GM18858 (cell line): ENCODE measurements around the gene TMEM270.
"Not testable (repeated sequence)": the region's sequence is repeated elsewhere in the genome, so short reads cannot be mapped to it uniquely, and the experiment has no call there.

Experiments
- ATAC-seq: cut with Tn5 transposase; IDR thresholded peaks from one replicate; pipeline ENCODE4 v1.9.1; 2021; ENCODE audit not compliant: unreplicated experiment

Gene TMEM270

DNA sequence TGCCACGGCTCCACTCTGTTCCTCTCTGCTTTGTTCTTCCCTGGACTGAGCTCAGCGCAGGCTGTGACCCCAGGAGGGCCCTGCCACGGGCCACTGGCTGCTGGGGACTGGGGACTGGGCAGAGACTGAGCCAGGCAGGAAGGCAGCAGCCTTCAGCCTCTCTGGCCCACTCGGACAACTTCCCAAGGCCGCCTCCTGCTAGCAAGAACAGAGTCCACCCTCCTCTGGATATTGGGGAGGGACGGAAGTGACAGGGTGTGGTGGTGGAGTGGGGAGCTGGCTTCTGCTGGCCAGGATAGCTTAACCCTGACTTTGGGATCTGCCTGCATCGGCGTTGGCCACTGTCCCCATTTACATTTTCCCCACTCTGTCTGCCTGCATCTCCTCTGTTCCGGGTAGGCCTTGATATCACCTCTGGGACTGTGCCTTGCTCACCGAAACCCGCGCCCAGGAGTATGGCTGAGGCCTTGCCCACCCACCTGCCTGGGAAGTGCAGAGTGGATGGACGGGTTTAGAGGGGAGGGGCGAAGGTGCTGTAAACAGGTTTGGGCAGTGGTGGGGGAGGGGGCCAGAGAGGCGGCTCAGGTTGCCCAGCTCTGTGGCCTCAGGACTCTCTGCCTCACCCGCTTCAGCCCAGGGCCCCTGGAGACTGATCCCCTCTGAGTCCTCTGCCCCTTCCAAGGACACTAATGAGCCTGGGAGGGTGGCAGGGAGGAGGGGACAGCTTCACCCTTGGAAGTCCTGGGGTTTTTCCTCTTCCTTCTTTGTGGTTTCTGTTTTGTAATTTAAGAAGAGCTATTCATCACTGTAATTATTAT, 28.9 kb upstream of the TMEM270 start:
- ATAC-seq: no peak

DNA sequence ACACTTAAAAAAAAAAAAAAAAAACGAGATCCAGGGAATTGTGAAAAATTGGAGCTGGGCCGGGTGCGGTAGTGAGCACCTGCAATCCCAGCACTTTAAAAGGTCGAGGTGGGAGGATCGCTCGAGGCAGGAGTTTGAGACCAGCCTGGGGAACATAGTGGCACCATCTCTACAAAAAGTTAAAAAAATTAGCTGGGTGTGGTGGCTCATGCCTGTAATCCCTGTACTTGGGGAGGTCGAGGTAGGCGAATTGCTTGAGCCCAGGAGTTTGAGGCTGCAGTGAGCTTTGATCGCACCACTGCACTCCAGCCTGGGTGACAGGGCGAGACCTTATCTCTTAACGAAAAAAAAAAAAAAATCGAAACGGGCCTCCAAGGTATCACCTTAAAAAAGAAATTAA, 28.2 kb upstream of the TMEM270 start:
- no peak for ATAC-seq

DNA sequence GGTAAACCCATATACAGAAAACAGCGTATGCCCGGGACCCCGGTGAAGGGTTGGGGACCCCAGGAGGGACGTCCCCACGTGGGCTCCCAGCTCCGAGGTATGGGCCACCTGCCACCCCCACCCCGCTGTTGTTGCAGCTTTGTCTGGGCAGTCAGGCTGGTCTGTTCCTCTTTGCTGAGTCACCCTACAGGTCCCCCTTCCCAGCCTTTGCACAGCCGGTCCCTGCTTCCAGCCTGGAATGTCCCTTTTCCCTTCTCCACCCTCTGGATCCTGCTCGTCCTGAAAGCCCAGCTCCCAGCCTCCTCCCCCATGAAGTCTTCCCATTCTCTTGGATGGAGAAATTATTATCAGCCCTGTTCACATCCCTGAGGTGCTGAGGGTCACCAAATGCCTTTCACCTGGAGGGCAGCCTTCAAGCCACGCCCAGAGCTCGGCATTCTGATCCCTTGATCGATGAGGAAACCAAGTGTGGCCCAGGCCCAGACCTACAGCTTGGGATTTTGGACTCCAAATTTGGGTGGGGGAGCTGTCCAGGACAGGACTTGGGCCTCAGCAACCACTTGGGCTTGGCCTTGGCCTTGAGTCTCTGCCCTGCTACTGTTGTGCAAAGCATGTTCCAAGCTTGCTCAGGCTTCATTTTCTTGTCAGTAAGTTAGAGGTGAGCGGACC, 27.6 kb upstream of the TMEM270 start:
- no peak for ATAC-seq

DNA sequence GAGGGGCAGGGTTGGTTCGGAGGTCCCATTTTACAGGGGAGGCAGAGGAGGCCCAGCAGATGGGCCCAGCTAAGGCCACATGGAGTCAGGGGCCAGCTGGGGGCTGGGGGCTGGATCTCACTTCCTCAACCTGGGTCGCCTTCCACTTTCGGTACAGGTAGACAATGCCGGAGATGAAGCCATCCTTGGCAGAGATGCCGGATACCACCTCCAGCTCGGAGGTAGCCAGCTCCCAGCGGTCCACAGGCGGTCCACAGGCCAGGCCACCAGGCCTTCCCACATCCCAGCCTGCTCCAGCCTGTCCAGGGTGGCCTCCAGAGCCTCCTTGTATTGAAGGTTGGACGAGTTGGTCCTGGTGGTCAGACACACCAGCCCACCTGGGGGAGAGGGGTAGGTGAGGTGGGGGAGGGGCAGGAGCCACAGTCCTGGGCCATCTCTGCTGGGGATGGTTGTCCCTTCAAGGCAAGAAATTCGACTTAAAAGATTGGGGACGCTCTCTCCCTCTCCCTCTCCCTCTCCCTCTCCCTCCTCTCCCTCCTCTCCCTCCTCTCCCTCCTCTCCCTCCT, 26.2 kb upstream of the TMEM270 start:
- ATAC-seq: no peak

DNA sequence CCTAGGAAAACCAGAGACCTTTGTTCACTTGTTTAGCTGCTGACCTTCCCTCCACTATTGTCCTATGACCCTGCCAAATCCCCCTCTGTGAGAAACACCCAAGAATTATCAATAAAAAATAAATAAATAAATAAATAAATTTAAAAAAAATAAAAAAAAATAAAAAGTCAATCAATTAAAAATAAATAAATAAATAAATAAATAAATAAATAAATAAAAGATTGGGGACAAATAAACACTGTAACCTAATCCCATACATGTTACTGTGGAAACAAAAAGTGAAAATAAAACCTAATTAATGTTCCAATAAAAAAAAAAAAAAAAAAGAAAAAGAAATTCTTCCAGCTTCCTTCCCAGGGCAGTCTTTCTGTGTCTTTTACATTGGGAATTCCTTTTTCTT, 23.8 kb upstream of the TMEM270 start:
- not testable (repeated sequence) for ATAC-seq

DNA sequence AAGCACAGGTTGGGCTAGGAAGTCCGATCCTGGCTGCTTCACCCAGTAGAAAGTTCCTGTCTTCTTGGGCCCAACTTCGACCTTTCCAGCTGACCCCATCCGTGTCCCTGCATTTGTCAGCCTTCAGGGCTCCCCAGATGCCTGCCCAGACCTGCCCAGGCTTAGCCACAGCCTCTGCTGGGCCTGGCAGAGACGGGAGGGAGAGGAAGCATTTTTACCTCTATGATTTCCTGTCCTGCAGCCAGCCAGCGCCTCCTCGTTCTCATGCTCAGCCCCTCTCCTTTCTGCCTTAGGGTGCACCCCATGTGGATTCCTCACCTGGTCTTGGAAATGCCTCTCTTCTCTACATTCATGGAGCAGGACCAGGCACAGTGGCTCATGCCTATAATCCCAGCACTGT, 22.3 kb upstream of the TMEM270 start:
- ATAC-seq: no peak

DNA sequence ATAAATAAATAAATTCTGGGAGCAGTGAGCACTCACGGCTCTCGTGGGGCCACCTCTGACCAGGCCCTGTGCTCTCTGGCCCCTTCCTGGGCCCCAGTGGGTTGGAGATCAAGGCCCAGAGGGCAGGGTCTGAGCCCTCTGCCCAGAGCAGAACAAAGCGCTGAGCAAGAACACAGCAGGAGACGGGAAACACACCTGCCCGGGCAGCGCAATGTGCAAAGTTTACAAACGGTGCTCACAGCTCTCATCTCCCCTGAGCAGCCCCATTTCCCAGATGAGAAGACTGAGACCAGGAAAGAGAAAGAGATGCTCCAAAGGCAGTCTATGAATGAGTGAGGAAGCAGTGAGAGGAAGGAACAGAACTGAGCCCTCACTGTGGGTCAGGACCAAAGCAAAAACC, 21.7 kb upstream of the TMEM270 start:
- ATAC-seq: no peak

DNA sequence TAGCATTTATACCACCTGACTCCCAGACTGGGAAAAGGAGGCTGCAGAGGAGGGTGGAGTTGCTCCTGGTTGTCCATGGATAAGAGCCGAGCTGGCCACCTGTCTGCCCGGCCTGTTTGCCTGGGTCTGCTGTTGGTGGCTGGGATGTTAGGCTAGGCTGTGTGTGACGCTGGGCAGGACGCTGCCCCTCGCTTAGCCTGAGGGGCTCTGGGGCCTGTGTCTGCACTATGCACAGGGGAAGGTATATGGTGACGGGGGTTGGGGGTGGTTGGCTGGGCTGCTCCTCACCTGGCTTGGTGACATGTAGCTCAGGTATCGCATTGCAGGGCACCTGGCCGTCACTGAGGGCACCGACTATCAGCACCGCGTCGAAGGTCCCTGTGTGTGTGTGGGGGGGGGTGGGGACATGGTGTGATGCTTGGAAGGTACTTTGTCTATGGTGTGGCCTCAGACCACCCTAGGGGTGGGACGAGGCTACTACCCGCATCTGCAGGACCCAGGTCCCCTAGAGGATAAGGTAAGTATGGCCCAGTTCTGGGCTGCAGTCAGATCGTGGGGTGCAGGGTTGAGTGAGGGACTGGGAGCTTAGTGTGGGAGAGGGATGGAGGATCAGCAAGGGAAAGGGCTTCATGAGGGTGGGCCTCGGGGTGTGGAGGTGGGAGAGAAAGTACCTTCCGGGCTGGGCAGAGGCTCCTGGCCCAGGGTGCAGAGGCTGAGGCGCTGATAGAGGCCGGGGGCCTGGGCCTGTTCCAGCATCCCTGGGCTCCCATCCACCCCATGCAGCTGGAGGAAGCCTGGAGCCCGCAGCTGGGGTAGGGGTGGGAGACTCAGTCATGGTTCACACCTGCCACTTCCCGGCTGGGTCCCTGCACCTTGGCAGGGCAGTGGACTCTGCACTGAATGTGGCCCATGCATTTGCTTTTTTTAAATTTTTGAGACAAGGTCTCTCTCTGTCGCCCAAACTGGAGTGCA, 20.9 kb upstream of the TMEM270 start:
- no peak for ATAC-seq

DNA sequence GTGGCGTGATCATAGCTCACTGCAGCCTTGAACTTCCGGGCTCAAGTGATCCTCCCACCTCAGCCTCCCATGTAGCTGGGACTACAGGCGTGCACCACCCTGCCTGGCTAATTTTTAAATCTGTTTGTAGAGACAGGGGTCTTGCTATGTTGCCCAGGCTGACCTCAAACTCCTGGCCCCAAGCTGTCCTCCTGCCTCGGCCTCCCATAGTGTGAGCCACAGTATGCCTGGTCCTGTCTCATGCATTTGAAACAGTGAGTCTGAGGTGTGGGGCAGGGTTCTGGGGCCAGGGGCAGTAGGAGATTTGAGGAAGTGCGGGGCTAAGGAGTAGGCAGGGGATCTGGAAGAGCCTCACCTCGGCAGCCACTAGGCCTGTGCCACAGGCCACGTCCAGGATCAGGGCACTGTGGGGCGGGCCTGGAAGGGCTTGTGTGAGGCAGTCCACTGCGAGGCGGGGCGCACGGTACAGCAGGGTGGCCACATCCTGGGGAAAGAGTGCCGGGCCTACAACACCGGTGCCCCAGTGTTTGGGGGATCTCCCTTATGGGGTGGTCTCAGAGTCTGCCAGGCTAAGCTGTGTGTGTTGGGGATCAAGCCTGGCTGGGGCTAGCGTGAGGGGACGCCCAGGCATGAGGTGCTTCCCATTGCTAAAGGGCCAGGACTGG, 20.1 kb upstream of the TMEM270 start:
- ATAC-seq: no peak

DNA sequence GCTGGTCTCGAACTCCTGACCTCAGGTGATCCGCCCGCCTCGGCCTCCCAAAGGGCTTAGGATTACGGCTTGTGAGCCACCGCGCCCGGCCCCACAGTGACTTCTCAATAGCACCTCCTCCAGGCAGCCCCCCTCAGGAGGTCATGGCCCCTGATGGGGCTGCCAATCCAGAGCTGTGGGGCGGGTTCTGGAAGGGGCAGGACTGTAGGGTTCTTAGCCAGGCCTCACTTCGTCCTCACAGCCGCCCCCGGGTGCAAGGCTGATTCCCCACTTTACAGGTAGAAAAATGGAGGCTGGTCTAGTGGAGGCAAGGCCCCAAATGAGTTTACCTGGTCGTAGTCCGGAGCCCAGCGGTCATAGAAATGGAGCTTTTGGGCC, 19.3 kb upstream of the TMEM270 start:
- ATAC-seq: no peak

DNA sequence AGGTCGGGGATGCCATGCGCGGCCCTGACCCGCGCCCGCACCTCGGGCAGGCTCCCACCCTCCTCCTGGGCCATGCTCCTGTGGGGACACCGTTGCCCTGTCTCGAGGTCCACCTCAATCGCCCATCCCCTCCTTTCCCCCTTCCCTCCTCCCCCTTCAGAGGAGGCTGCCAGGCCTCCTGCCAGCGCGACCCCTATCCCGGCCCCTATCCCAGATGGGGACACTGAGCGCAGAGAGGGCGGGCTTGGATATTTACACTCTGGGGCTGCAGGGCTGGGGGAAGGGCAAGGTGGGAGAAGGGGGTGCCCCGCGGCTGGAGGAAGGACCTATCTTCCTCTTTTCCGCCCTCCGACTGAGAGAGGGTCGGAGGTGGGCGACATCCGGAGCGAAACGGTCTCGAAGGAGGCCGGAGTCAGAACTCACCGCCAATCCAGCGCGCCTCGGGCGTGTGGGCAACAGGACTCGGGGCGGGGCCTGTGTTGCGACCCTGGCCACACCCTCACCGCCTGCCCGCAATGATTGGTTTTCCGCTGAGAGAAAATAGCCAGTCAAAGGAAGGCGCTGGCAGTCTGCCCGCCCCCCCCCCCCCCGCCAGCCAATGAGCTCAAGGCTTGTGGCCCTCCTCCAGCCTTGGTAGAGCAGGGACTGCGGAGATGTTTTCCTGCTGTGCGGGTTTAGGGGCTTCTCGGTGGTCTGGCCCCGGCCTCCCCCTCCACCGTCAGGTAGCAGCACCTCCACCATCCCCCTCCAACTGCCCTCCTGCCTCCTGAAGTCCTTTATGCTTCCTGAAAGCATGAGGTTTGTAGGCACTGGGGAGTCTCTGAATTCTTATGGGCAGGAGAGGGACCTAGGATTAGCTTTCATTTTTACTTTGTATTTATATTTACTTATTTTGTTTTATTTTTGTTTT, 18.6 kb upstream of the TMEM270 start, which contains the start of gene METTL27:
METTL27 (minus strand) TSS at position 450 of the 910 bp plus-strand sequence; CDS start at position 74, 376 bp downstream.
- peak; percentile 81 for ATAC-seq

DNA sequence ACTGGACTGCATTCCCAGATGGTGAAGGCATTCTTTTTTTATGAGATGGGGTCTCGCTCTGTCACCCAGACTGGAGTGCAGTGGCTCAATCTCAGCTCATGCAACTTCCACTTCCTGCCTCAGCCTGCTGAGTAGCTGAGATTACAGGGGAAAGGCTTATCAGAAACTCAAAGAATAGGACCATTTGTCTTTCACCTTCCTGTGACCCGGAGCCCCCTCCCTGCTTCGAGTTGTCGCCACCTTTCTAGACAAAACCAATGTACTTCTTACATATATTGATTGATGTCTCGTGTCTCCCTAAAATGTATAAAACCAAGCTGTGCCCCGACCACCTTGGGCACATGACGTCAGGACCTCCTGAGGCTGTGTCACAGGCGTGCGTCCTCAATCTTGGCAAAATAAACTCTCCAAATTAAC, 16.8 kb upstream of the TMEM270 start:
- no peak for ATAC-seq

DNA sequence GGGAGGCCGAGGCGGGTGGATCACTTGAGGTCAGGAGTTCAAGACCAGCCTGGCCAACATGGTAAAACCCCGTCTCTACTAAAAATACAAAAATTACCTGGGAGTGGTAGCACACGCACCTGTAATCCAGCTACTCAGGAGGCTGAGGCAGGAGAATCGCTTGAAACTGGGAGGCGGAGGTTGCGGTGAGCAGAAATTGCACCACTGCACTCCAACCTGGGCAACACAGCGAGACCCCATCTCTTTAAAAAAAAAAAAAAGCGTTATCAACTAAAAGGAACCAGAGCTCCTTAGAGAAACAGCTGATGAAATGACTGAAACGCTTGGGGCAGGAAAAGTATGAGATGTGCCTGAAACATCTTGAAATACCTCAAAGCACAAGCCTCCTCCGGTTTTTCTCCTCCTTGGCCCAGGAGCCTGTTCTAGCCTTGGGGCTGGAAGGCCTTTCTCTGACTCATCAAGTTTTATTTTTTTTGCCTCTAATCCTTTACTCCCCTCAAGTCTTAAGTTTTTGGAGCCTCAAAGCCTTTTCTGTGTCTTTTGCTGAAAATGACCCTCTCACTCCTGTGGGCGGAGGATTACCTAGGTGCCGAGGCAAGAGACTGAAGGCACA, 16.0 kb upstream of the TMEM270 start:
- no peak for ATAC-seq

DNA sequence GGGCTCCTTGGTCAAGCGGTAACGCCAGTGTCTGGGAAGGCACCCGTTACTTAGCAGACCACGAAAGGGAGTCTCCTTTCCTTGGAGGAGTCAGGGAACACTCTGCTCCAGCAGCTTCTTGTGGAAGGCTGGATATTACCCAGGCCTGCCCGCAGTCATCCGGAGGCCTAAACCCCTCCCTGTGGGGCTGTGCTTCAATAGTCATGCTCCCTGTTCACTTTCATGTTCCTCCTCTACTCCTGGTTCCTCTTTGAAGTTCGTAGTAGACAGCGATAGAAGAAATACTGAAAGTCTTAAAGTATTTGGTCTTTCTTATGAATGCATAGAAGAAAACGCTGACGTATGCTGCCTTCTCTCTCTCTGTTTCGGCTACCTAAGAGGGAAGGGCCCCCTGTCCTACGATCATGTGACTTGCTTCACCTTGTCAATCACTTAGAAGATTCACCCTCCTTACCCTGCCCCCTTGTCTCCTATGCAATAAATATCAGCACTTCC, 15.2 kb upstream of the TMEM270 start:
- not testable (repeated sequence) for ATAC-seq

DNA sequence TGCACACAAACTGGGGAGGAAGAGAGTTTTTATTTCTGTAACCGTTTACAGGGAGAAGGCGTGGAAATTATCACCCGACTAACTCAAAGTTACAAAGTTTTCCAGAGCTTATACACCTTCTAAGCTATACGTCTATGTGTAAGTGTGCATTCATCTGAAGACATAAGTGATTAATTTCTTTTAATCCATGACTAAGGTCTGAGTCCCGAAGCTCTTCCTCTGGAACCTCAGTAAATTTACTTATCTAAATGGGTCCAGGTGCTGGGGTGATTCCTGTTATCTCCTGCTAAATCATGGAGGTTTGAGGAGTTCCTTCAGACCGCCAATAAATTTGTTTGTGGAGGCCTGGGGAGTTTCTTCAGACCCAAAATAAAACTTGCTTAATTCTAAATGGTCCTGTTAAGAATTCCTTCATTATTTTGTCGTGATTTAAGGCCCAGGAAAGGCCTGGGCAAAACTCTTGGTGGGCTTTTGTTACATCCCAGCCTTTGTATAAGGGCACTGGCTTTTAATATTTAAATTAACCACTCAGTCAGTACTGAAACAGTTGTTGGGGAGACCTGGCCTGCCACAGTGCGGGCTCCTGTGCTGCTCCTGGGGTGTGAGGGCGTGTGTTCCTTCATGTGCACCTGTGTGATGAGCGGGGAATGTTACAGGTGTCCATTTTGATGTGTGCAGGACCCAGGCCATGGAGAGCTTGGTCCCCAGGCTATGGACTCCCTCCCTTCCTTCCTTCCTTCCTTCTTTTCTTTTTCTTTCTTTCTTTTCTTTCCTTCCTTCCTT, 12.8 kb upstream of the TMEM270 start:
- ATAC-seq: no peak

DNA sequence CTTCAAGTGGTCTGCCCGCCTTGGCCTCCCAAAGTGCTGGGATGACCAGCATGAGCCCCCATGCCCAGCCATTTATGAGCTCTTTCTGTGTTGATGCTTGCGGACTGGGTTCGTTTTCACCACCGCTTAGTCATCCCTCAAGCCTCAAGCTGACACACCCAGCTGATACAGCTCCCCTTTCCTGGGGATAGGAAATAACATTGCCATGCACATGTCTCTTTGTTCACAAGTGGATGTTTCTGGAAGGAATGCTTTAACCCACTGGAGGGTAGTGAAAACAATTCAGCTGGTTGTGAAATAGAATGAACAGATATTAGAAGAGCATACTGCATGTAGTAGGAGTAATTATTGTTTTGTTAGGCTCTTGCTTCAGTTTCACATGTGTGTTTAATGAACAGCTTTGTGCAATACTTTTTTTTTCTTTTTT, 10.2 kb upstream of the TMEM270 start:
- no peak for ATAC-seq

DNA sequence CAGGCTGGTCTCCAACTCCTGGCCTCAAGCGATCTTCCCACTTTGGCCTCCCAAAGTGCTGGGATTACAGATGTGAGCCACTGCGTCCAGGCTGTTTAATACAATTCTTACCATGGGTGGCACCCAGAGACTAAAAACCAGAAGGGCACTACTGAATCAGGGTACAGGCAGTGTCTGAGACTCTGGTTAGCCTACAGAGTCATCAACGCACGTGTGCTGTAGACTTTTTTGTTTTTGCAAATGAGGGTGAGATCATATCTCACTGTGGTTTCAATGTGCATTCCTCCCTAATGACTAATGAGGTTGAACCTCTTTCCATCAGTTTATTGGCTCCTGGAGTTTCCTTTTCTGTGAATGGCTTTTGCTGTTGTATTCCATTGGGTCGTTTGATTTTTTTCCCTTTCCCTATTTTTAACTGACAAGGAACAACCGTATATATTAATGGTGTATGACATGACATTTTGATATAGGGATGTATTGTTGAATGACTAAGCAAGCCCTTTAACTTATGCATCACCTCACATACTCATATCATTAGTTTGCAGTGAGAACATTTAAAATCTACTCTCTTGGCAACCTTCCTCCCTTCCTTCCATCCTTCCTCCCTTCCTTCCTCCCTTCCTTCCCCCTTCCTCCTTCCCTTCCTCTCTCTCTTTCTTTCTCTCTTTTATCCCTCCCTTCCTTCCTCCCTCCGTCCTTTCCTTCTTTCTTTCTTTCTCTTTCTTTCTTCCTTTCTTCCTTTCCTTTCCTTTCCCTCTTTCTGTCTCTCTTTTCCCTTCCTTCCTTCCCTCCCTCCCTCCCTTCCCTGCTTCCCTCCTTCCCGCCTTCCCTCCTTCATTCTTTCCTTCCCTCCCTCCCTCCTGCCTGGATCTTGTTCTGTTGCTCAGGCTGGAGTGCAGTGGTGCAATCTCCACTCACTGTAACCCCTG, 9.3 kb upstream of the TMEM270 start:
- ATAC-seq: peak; percentile 69
